WTC11 (cell line): ENCODE measurements around the gene AP3M1.

ENCODE experiments used
- ATF3 ChIP-seq: sonication (generic); formaldehyde crosslinking; conservative IDR thresholded peaks from 2 replicates; pipeline ENCODE4 v1.8.1; 2022; ENCODE audit warnings: mild to moderate bottlenecking, missing genetic modification reagents
- FOXJ3 ChIP-seq: sonication (generic); formaldehyde crosslinking; IDR thresholded peaks from 2 replicates; pipeline ENCODE4 v1.9.0; 2021; ENCODE audit warnings: missing genetic modification reagents, mild to moderate bottlenecking, borderline replicate concordance
- ZNF423 ChIP-seq: fragments of 250-450 bp; sonication (Bioruptor Pico); IDR thresholded peaks from 2 replicates; pipeline ENCODE4 v2.1.2; 2022; ENCODE audit warnings: mild to moderate bottlenecking, moderate library complexity
- TF ChIP-seq, protein P1 (sequence below): fragments of 200-600 bp; IDR thresholded peaks from 2 replicates; pipeline ENCODE4 v1.8.0; 2022; ENCODE audit warnings: antibody characterized with exemption
- TF ChIP-seq, protein P2 (sequence below): sonication (generic); formaldehyde crosslinking; IDR thresholded peaks from 2 replicates; pipeline ENCODE4 v1.8.1; 2023; ENCODE audit warnings: mild to moderate bottlenecking, missing genetic modification reagents, borderline replicate concordance

DNA sequence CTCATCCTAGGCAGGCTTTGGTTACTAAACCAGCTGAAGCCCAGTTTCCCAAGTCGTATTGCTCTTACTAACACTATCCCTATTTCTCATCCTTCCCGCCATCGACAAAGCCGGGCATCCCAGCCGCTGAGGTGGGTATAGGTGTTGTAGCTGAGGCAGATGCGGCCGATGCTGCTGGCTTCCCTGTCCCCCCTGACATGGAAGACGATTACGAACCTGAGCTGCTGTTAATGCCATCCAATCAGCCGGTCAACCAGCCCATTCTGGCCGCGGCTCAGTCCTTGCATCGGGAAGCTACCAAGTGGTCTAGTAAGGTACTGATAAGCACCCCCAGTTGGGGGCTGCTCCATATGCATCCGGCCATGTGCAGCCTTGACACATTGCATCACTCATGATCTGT lies 38.8 kb downstream of the AP3M1 start:
- TF ChIP-seq FOXJ3 (CRISPR knock-in tag) (no peak), ZNF423 (CRISPR knock-in tag) (no peak), ATF3 (no peak)
- TF ChIP-seq, protein P1, sequence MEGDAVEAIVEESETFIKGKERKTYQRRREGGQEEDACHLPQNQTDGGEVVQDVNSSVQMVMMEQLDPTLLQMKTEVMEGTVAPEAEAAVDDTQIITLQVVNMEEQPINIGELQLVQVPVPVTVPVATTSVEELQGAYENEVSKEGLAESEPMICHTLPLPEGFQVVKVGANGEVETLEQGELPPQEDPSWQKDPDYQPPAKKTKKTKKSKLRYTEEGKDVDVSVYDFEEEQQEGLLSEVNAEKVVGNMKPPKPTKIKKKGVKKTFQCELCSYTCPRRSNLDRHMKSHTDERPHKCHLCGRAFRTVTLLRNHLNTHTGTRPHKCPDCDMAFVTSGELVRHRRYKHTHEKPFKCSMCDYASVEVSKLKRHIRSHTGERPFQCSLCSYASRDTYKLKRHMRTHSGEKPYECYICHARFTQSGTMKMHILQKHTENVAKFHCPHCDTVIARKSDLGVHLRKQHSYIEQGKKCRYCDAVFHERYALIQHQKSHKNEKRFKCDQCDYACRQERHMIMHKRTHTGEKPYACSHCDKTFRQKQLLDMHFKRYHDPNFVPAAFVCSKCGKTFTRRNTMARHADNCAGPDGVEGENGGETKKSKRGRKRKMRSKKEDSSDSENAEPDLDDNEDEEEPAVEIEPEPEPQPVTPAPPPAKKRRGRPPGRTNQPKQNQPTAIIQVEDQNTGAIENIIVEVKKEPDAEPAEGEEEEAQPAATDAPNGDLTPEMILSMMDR = no peak
- TF ChIP-seq, protein P2, sequence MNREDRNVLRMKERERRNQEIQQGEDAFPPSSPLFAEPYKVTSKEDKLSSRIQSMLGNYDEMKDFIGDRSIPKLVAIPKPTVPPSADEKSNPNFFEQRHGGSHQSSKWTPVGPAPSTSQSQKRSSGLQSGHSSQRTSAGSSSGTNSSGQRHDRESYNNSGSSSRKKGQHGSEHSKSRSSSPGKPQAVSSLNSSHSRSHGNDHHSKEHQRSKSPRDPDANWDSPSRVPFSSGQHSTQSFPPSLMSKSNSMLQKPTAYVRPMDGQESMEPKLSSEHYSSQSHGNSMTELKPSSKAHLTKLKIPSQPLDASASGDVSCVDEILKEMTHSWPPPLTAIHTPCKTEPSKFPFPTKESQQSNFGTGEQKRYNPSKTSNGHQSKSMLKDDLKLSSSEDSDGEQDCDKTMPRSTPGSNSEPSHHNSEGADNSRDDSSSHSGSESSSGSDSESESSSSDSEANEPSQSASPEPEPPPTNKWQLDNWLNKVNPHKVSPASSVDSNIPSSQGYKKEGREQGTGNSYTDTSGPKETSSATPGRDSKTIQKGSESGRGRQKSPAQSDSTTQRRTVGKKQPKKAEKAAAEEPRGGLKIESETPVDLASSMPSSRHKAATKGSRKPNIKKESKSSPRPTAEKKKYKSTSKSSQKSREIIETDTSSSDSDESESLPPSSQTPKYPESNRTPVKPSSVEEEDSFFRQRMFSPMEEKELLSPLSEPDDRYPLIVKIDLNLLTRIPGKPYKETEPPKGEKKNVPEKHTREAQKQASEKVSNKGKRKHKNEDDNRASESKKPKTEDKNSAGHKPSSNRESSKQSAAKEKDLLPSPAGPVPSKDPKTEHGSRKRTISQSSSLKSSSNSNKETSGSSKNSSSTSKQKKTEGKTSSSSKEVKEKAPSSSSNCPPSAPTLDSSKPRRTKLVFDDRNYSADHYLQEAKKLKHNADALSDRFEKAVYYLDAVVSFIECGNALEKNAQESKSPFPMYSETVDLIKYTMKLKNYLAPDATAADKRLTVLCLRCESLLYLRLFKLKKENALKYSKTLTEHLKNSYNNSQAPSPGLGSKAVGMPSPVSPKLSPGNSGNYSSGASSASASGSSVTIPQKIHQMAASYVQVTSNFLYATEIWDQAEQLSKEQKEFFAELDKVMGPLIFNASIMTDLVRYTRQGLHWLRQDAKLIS (CRISPR knock-in tag) = no peak
